Tibial artery (tissue), 4 donors: Measurements from ENCODE around the gene HSPB6.

ENCODE experiments used
- DNase-seq, 2 donors: peaks; one replicate each; pipeline ENCODE4 v3.0.0-alpha.2; 2019
- H3K27ac ChIP-seq, 2 donors: fragments of 200-600 bp; sonication (generic) in 1 of 2; 1 replicate in 1 of 2; 2 replicates in 1 of 2; pipeline ENCODE4 v1.5.1; 2018 to 2019; ENCODE audit warnings: mild to moderate bottlenecking in 1 of 2
- H3K27me3 ChIP-seq, 2 donors: fragments of 200-600 bp; sonication (generic) in 1 of 2; one replicate each; pipeline versions ENCODE4 v1.5.1 to v1.6.0; 2016 to 2019
- H3K36me3 ChIP-seq, 3 donors: fragments of 200-600 bp; sonication (generic) in 2 of 3; one replicate each; pipeline ENCODE4 v1.5.1; 2016 to 2019; ENCODE audit warnings: mild to moderate bottlenecking in 2 of 3
- H3K4me1 ChIP-seq, 4 donors: fragments of 200-600 bp; sonication (generic) in 2 of 4; 1 replicate in 3 of 4; 2 replicates in 1 of 4; pipeline ENCODE4 v1.5.1; 2016 to 2019
- H3K4me3 ChIP-seq, 2 donors: fragments of 200-600 bp; sonication (generic) in 1 of 2; 1 replicate in 1 of 2; 2 replicates in 1 of 2; pipeline ENCODE4 v1.5.1; 2018 to 2019; ENCODE audit warnings: mild to moderate bottlenecking in 2 of 2
- H3K9me3 ChIP-seq, 3 donors: fragments of 200-600 bp; sonication (generic) in 1 of 3; one replicate each; pipeline ENCODE4 v1.5.1; 2016 to 2019
- CTCF ChIP-seq, 2 experiments: fragments of 200-600 bp in 1 of 2; fragments of 450-650 bp in 1 of 2; IDR thresholded peaks; one replicate each; pipeline ENCODE4 v1.5.1; 2017 to 2019; ENCODE audit warnings: antibody characterized with exemption in 2 of 2, mild to moderate bottlenecking in 1 of 2, moderate library complexity in 1 of 2
- intact Hi-C: fragments of 100-400 bp; cut with DNase I; formaldehyde crosslinking; loops from one replicate; pipeline ENCODE4 v1.15.0; 2023; ENCODE audit warnings: low total_unique reads

Gene HSPB6

GRCh38 chr19:35713904-35714495, 42.8 kb downstream of the HSPB6 start:
- intact Hi-C loops = loop anchor here (10.0 kb wide), 1 partner anchor 589 kb away; no protein-coding TSS in a partner anchor
- no peaks in the 10 kb centered on the region for H3K9me3 ChIP-seq
- H3K27ac ChIP-seq = no peak overlapping the region
- no peak for TF ChIP-seq CTCF (IDR thresholded peaks at IDR 0.05)
- H3K4me3 ChIP-seq = no peak overlapping the region
- H3K4me1 ChIP-seq = peaks cover 0 to 21% (median 14%) of the 10 kb centered on the region in 4 donors
- H3K36me3 ChIP-seq = no peaks in the 10 kb centered on the region
- no peaks in the 10 kb centered on the region for H3K27me3 ChIP-seq
- DNase-seq = no peak

- DNase-seq = no peak
- H3K4me1 ChIP-seq = peaks cover 0 to 16% (median 9%) of the 10 kb centered on the region in 4 donors
- H3K27me3 ChIP-seq = no peaks in the 10 kb centered on the region
- H3K4me3 ChIP-seq = no peak overlapping the region
- intact Hi-C loops = loop anchor here (10.0 kb wide), 1 partner anchor 589 kb away; no protein-coding TSS in a partner anchor
- TF ChIP-seq CTCF (IDR thresholded peaks at IDR 0.05) = no peak
- H3K27ac ChIP-seq = no peak overlapping the region
- H3K9me3 ChIP-seq = no peaks in the 10 kb centered on the region
- no peaks in the 10 kb centered on the region for H3K36me3 ChIP-seq
These were observed 43.4 kb downstream of the HSPB6 start for GRCh38 chr19:35713506-35713850.

- Histone ChIP-seq H3K27ac (no peak overlapping the region), H3K4me3 (no peak overlapping the region), H3K4me1 (peaks cover 0 to 16% (median 9%) of the 10 kb centered on the region in 4 donors), H3K27me3 (no peaks in the 10 kb centered on the region), H3K9me3 (no peaks in the 10 kb centered on the region), H3K36me3 (no peaks in the 10 kb centered on the region)
- TF ChIP-seq CTCF (IDR thresholded peaks at IDR 0.05) = no peak
- intact Hi-C loops = loop anchor here (10.0 kb wide), 1 partner anchor 588 kb away; no protein-coding TSS in a partner anchor
- no peak for DNase-seq
These were observed 44.0 kb downstream of the HSPB6 start for GRCh38 chr19:35712567-35713505.

- H3K27me3 ChIP-seq = no peaks in the 10 kb centered on the region
- no peaks in the 10 kb centered on the region for H3K9me3 ChIP-seq
- intact Hi-C loops = loop anchor here (10.0 kb wide), 1 partner anchor 586 kb away; no protein-coding TSS in a partner anchor
- no peak overlapping the region for H3K4me3 ChIP-seq
- no peak overlapping the region for H3K27ac ChIP-seq
- H3K4me1 ChIP-seq = peaks cover 0 to 10% (median 7%) of the 10 kb centered on the region in 4 donors
- no peaks in the 10 kb centered on the region for H3K36me3 ChIP-seq
- no peak for TF ChIP-seq CTCF (IDR thresholded peaks at IDR 0.05)
- no peak for DNase-seq
These were observed 45.8 kb downstream of the HSPB6 start for GRCh38 chr19:35710784-35711723.

- no peak for TF ChIP-seq CTCF (IDR thresholded peaks at IDR 0.05)
- Histone ChIP-seq H3K36me3 (no peaks in the 10 kb centered on the region), H3K27ac (no peak overlapping the region), H3K4me3 (no peak overlapping the region), H3K4me1 (peaks cover 0 to under 1% (median 0%) of the 10 kb centered on the region in 4 donors), H3K9me3 (no peaks in the 10 kb centered on the region), H3K27me3 (peaks cover 0 to 8% of the 10 kb centered on the region in 2 donors)
- intact Hi-C loops = no loop called here
- DNase-seq = no peak
These were observed 48.4 kb downstream of the HSPB6 start for GRCh38 chr19:35708391-35708790.
